ENCODE results near the gene STIL. TPM values are rescaled to one million over a fixed set of nuclear protein-coding genes. Genes with fewer than 3 reads are reported as not detected.
A peak's percentile ranks its signal among the peaks of the same experiment; 100 is the strongest.

Gene STIL
- total and polyA plus RNA-seq, 2 of the 13 experiments (the other 11 are each of a cell fraction or from before 2014, with no cell fraction given), result 13.7 to 18.6 TPM

DNA sequence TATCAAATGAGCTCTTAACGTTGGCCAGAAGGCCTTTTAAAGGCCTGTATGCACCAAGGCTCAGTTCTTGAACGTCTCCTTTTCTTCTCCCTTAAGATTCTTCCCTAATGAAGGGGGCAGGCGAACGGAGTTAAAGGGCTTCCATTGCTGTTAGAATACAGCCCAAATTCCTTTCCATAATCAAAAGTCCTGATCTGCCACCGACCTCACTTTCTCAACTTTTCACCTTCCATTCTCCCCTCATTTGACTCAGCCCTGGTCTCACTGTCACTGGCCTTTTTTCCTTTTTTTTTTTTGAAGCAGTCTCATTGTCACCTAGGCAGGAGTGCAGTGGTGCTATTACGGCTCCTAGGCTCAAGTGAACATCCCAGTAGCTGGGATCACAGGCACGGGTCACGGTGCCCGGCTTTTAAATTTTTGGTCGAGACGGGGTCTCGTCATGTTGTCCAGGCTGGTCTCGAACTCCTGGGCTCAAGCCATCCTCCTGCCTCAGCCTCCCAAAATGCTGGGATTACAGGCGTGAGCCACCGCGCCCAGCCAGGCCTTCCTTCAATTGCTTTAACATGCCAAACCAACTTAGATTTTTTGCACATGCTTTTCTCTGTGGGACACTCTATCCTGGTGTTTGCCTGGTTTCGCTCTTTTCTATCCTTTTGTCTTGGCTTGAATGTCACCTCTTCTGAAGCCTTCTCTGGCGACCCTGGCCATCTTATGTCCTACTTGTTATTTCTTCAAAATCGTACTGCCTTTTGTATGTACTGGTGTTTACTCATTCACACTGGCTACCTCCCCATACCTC lies 19.0 kb upstream of the STIL start (continued):
- TF ChIP-seq ZNF589 (CRISPR knock-in tag; conservative IDR thresholded peaks at IDR 0.05) (no peak), KLF15 (CRISPR knock-in tag; IDR thresholded peaks at IDR 0.05; ENCODE audit: borderline replicate concordance) (0 out of 2 replicates have a peak, but pooled peaks have one; percentile 20), ZNF746 (CRISPR knock-in tag; IDR thresholded peaks at IDR 0.05) (peak; percentile 76; the same call in 1 of the 2 replicates), ZNF709 (CRISPR knock-in tag; IDR thresholded peaks at IDR 0.05) (no peak), GATAD2A (CRISPR knock-in tag; IDR thresholded peaks at IDR 0.05) (no peak; the same call in 1 of the 2 replicates), ZNF775 (CRISPR knock-in tag; IDR thresholded peaks at IDR 0.05; ENCODE audit: borderline replicate concordance) (no peak), ZNF207 (IDR thresholded peaks at IDR 0.05; ENCODE audit: borderline replicate concordance) (no peak), ZNF136 (CRISPR knock-in tag; IDR thresholded peaks at IDR 0.05; ENCODE audit: low read depth) (no peak), ZKSCAN8 (CRISPR knock-in tag; IDR thresholded peaks at IDR 0.05; ENCODE audit: borderline replicate concordance) (no peak), ZNF652 (CRISPR knock-in tag; IDR thresholded peaks at IDR 0.05; ENCODE audit: borderline replicate concordance, low read depth) (no peak), ZNF737 (CRISPR knock-in tag; IDR thresholded peaks at IDR 0.05; ENCODE audit: borderline replicate concordance) (no peak), FOXA1 (IDR thresholded peaks at IDR 0.05) (no peak), FOXA1 (CRISPR knock-in tag; IDR thresholded peaks at IDR 0.05) (0 out of 2 replicates have a peak, but pooled peaks have one; percentile 49), ZNF639 (CRISPR knock-in tag; conservative IDR thresholded peaks at IDR 0.05) (no peak), GMEB1 (CRISPR knock-in tag; IDR thresholded peaks at IDR 0.05; ENCODE audit: borderline replicate concordance) (peak; percentile 24; the same call in 1 of the 2 replicates), SALL2 (CRISPR knock-in tag; IDR thresholded peaks at IDR 0.05) (no peak), MYC (CRISPR knock-in tag; IDR thresholded peaks at IDR 0.05; ENCODE audit: borderline replicate concordance) (0 out of 2 replicates have a peak, but pooled peaks have one; percentile 0), ZFP91 (CRISPR knock-in tag; IDR thresholded peaks at IDR 0.05; ENCODE audit: borderline replicate concordance) (no peak)
- TF ChIP-seq, protein P1, sequence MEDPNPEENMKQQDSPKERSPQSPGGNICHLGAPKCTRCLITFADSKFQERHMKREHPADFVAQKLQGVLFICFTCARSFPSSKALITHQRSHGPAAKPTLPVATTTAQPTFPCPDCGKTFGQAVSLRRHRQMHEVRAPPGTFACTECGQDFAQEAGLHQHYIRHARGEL (CRISPR knock-in tag; IDR thresholded peaks at IDR 0.05), result no peak
- TF ChIP-seq, protein P2, sequence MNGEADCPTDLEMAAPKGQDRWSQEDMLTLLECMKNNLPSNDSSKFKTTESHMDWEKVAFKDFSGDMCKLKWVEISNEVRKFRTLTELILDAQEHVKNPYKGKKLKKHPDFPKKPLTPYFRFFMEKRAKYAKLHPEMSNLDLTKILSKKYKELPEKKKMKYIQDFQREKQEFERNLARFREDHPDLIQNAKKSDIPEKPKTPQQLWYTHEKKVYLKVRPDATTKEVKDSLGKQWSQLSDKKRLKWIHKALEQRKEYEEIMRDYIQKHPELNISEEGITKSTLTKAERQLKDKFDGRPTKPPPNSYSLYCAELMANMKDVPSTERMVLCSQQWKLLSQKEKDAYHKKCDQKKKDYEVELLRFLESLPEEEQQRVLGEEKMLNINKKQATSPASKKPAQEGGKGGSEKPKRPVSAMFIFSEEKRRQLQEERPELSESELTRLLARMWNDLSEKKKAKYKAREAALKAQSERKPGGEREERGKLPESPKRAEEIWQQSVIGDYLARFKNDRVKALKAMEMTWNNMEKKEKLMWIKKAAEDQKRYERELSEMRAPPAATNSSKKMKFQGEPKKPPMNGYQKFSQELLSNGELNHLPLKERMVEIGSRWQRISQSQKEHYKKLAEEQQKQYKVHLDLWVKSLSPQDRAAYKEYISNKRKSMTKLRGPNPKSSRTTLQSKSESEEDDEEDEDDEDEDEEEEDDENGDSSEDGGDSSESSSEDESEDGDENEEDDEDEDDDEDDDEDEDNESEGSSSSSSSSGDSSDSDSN (CRISPR knock-in tag; IDR thresholded peaks at IDR 0.05), result no peak

Measured in HepG2 (cell line).